Left ventricle myocardium inferior (tissue), 1 donor: Measurements from ENCODE around the gene LRP2. TPM values are rescaled to one million over a fixed set of nuclear protein-coding genes. Genes with fewer than 3 reads are reported as not detected.
"Not testable (repeated sequence)": the region's sequence is repeated elsewhere in the genome, so short reads cannot be mapped to it uniquely, and the experiment has no call there.

ENCODE experiments used
- DNase-seq: peaks from one replicate; pipeline ENCODE4 v3.0.0-alpha.2; 2020
- H3K27ac ChIP-seq: fragments of 200-600 bp; replicated peaks from 2 replicates; pipeline ENCODE4 v1.8.0; 2021
- H3K27me3 ChIP-seq: fragments of 200-600 bp; 2 replicates; pipeline ENCODE4 v1.8.0; 2021; ENCODE audit warnings: low read depth
- H3K36me3 ChIP-seq: fragments of 200-600 bp; 2 replicates; pipeline ENCODE4 v1.8.0; 2021
- H3K4me1 ChIP-seq: fragments of 200-600 bp; 2 replicates; pipeline ENCODE4 v1.8.0; 2021
- H3K4me3 ChIP-seq: fragments of 200-600 bp; 2 replicates; pipeline ENCODE4 v1.8.0; 2021; ENCODE audit warnings: mild to moderate bottlenecking, moderate library complexity
- H3K9me3 ChIP-seq: fragments of 200-600 bp; replicated peaks from 2 replicates; pipeline ENCODE4 v1.8.0; 2021
- intact Hi-C: fragments of 100-400 bp; cut with micrococcal nuclease; formaldehyde crosslinking; loops from one replicate; pipeline ENCODE4 v1.11.0; 2022
- total RNA-seq: library from RNA; stranded (reverse); fragmentation: NEBNext Ultra II Directional; extraction: Animal tissue kit (Norgen Biotek cat#: 25700); gene quantifications from one replicate; pipeline ENCODE4 v1.2.1, GENCODE V29; 2021
- TF ChIP-seq, protein P1 (sequence below): fragments of 200-600 bp; IDR thresholded peaks from 2 replicates; pipeline ENCODE4 v1.8.0; 2021; ENCODE audit warnings: antibody characterized with exemption, mild to moderate bottlenecking, borderline replicate concordance
- donor health status: DM: no; HTN: yes; CAD: no; lungs with severe emphysema.

The LRP2 gene
- total RNA-seq, 1 donor from 2014 or later = 0.05 TPM

- Histone ChIP-seq H3K9me3 (no peaks in the 10 kb centered on the region), H3K4me3 (no peak overlapping the region), H3K36me3 (no peaks in the 10 kb centered on the region), H3K27ac (no peak overlapping the region), H3K4me1 (no peaks in the 10 kb centered on the region), H3K27me3 (peaks cover 24% of the 10 kb centered on the region)
- TF ChIP-seq, protein P1, sequence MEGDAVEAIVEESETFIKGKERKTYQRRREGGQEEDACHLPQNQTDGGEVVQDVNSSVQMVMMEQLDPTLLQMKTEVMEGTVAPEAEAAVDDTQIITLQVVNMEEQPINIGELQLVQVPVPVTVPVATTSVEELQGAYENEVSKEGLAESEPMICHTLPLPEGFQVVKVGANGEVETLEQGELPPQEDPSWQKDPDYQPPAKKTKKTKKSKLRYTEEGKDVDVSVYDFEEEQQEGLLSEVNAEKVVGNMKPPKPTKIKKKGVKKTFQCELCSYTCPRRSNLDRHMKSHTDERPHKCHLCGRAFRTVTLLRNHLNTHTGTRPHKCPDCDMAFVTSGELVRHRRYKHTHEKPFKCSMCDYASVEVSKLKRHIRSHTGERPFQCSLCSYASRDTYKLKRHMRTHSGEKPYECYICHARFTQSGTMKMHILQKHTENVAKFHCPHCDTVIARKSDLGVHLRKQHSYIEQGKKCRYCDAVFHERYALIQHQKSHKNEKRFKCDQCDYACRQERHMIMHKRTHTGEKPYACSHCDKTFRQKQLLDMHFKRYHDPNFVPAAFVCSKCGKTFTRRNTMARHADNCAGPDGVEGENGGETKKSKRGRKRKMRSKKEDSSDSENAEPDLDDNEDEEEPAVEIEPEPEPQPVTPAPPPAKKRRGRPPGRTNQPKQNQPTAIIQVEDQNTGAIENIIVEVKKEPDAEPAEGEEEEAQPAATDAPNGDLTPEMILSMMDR = no peak
- intact Hi-C loops = no loop called here
- no peak for DNase-seq
Observed at GRCh38 chr2:169330555-169331198, 31.7 kb downstream of the LRP2 start.

DNA sequence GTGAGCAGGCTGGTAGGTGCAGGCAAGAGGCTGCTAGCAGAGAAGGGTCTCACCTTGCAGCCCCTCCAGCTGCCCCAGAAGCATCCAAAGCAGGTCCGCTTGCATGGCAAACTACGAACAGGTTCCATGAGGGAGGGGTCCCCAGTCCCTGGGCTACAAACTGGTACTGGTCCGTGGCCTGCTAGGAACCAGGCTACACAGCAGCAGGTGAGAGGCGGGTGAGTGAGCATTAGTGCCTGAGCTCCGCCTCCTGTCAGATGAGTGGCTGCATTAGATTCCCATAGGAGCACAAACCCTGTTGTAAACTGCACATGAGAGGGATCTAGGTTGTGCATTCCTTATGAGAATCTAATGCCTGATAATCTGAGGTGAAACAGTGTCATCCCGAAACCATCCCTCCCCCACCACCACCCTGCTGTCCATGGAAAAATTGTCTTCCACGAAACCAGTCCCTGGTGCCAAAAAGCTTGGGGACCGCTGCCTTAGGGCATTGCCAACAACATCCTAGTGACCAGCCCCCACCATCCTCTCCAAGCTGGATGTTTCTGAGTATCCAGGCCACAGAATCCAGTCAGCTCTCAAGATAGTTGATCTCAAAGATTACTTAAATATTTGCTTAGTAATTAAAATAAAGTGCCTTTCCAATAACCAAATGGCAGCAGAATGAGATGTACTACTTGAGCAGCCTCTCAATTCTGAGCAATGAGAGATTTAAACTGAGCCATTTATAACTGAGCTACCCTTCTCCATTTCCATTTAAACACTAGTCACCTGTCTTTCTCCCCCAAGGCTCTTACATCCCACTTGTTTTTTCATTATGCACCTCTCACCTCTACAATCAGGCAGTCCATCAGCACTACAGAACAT, 32.4 kb downstream of the LRP2 start:
- Histone ChIP-seq H3K27ac (no peak overlapping the region), H3K36me3 (no peaks in the 10 kb centered on the region), H3K27me3 (peaks cover 21% of the 10 kb centered on the region), H3K4me3 (no peak overlapping the region), H3K4me1 (no peaks in the 10 kb centered on the region), H3K9me3 (no peaks in the 10 kb centered on the region)
- TF ChIP-seq, protein P1 = no peak
- no peak for DNase-seq
- intact Hi-C loops = no loop called here

GRCh38 chr2:169328785-169329184, 33.5 kb downstream of the LRP2 start:
- Histone ChIP-seq H3K36me3 (no peaks in the 10 kb centered on the region), H3K4me1 (no peaks in the 10 kb centered on the region), H3K27me3 (peaks cover 25% of the 10 kb centered on the region), H3K27ac (no peak overlapping the region), H3K4me3 (no peak overlapping the region), H3K9me3 (no peaks in the 10 kb centered on the region)
- intact Hi-C loops = no loop called here
- TF ChIP-seq, protein P1 = no peak
- DNase-seq = no peak

GRCh38 chr2:169327837-169328236, 34.5 kb downstream of the LRP2 start:
- H3K36me3 ChIP-seq, intact Hi-C loops, H3K9me3 ChIP-seq, H3K27ac ChIP-seq, H3K4me1 ChIP-seq, H3K4me3 ChIP-seq, DNase-seq: not testable (repeated sequence)
- H3K27me3 ChIP-seq = peaks cover 32% of the 10 kb centered on the region

DNA sequence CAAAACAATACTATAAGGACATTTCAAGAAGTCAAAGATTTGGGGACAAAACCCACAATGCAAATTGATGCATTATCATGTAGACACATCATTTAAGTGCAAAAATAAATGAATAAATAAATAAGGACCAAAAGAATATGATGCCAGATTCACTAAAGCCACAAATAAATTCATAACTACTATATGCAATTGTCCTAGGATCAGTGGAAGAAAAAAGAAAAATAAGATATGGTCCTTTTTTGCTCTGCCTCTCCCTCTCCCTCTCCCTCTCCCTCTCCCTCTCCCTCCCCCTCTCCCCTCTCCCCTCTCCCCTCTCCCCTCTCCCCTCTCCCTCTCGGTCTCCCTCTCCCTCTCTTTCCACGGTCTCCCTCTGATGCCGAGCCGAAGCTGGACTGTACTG, 36.4 kb downstream of the LRP2 start:
- H3K27ac ChIP-seq = not testable (repeated sequence)

DNA sequence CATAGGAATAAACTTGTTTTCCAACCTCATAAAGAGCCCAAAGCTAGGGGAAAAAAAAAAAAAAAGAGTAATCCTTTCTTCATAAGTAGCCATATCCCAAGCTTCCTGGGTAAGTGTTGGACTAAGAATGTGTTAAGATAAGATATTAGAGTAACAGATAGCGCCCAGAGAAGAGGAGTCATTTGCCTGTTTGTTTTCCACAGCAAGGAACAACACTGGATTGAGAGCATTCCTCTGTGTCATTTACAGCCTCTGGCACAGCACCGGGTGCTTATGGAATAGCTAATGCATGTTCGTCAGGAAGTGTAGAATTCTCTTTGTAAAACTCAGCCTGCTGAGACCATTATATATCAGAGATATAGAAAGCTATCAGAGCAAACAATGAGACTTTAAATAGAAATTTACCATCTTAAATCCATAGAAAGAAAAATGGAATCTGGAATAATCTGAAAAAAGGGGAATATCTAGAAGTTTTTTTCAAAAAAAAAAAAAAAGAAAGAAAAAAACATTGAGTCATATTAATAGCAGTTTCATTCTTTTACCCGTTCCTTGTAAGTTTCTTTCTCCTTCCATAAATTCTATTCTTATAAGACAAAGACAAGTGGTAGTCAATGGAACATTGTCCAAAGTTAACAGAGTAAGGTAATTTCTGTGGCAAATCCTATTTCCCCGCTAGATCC, 37.6 kb downstream of the LRP2 start:
- H3K4me3 ChIP-seq = no peak overlapping the region
- no peaks in the 10 kb centered on the region for H3K4me1 ChIP-seq
- peaks cover 36% of the 10 kb centered on the region for H3K27me3 ChIP-seq
- intact Hi-C loops = no loop called here
- TF ChIP-seq, protein P1 = no peak
- no peaks in the 10 kb centered on the region for H3K9me3 ChIP-seq
- no peak overlapping the region for H3K27ac ChIP-seq
- no peaks in the 10 kb centered on the region for H3K36me3 ChIP-seq
- no peak for DNase-seq

More for the DNA sequence above, 36.4 kb downstream of the LRP2 start:
- H3K27me3 ChIP-seq = peaks cover 43% of the 10 kb centered on the region
- H3K36me3 ChIP-seq, H3K4me3 ChIP-seq, H3K4me1 ChIP-seq, intact Hi-C loops, H3K9me3 ChIP-seq, DNase-seq: not testable (repeated sequence)
